Measurements from ENCODE around the gene POLA1.
A peak's percentile ranks its signal among the peaks of the same experiment; 100 is the strongest.
"Not testable (repeated sequence)": the region's sequence is repeated elsewhere in the genome, so short reads cannot be mapped to it uniquely, and the experiment has no call there.

The POLA1 gene

DNA sequence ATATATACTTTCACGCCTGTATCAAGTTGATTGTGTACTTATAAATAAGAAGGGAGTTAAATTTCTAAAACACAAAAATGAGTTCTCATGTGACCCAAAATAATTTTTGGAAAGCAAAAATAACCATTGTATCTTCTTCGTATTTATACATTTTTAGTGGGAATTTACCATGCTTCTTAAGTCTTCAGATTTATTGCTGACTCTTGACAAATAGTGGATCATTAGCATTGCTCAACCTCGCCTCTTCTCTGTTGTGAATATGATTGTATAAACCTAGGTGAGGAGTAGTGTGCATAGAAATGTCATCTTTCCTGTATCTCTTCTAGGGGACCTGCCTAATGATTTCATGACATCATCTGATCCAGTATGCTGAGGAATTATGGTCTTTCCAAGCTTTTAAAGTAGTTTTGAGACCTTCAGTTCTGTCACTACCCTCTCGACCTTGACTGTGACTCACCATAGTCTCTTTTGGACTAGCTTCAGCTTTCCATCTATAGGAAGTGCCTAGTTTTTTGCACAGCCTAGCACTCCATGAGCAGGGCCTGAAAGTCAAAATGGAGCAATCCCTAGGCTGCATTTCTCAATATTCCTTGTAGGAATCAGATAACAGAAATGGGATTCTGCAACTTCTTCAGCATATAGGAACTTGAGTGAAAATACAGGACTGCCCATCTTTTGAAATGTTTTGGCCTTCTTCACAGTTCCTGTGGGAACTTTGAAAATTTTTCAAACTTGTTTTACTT, 164.5 kb downstream of the POLA1 start:
- H3K4me3 ChIP-seq (ENCODE audit: low read length), result no peak overlapping the region
- DNase-seq (ENCODE audit: low read depth, low spot score), result no peak

DNA sequence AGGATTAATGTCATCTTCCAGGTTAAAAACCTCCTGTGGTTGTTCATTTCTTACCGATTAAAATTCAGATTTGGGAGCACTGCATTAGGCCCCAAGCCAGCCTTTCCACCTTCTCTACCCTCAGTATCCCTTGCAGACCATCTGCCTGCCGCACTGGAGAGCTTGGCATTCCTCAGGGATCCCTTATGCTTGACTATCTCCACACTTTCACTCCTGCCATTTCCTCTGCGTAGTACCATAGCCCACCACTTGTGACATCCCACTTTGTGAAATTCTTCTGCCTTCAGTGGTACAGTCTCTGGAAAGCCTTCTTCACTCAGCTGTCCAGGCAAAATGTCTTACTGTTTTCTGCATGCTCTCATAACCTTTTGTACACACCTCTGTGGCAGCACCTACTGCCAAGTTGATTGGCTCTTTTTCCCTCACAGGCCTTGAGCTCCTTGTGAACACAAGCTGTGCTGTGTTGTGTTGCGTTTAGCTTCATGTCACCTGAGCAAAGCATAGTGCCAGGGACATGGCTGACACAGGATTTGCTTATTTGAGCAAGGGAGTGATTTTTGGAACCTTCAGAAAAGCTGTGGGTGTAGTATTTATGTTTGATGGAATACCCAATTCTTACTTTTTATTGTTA, 165.6 kb downstream of the POLA1 start:
- H3K4me3 ChIP-seq (ENCODE audit: low read length), result no peak overlapping the region
- no peak for DNase-seq (ENCODE audit: low read depth, low spot score)

DNA sequence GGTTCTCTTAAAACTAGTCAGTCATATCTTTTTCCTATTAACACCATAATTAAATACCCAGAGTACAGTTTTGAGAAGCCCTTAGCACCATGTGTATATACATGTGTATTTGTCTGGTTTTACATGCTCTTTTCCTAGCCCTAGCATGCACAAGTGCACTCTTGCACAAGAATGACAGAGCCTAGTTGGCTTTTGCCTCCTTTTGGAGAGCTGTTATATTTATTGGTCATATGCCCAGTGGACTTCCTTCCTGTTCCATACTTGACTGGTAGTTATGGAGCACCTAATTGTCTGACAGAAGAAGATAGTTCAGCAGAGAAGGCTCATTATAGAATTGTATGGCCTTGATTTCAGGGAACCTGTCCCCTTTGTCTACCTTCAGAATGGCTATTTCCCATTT, 166.4 kb downstream of the POLA1 start:
- no peak overlapping the region for H3K4me3 ChIP-seq (ENCODE audit: low read length)
- no peak for DNase-seq (ENCODE audit: low read depth, low spot score)

DNA sequence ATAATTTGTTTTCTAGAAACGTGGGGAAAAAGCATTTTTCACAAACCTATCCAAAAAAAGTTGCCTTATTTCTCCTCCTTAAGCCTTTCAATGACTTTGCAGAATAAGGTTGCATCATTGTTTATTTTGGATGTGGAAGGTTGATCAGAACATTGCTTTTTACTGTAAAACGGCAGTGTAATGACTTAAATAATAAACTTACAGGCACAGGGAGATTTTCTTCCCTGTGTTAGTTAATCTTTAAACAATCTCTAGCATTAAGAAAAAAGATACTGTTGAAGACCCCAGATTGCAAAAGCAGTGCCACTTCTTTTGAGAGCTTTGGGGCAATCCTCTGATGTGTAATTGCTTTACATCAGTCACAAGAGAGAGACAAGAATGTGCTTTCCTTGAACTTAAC, 168.6 kb downstream of the POLA1 start:
- no peak for DNase-seq (ENCODE audit: low read depth, low spot score)
- H3K4me3 ChIP-seq (ENCODE audit: low read length), result no peak overlapping the region

GRCh38 chrX:24863779-24864178, 170.1 kb downstream of the POLA1 start:
- not testable (repeated sequence) for DNase-seq (ENCODE audit: low read depth, low spot score); H3K4me3 ChIP-seq (ENCODE audit: low read length)

- H3K4me3 ChIP-seq (ENCODE audit: low read length), result no peak overlapping the region
- no peak for DNase-seq (ENCODE audit: low read depth, low spot score)
Observed at GRCh38 chrX:24870143-24870542, 176.4 kb downstream of the POLA1 start.

DNA sequence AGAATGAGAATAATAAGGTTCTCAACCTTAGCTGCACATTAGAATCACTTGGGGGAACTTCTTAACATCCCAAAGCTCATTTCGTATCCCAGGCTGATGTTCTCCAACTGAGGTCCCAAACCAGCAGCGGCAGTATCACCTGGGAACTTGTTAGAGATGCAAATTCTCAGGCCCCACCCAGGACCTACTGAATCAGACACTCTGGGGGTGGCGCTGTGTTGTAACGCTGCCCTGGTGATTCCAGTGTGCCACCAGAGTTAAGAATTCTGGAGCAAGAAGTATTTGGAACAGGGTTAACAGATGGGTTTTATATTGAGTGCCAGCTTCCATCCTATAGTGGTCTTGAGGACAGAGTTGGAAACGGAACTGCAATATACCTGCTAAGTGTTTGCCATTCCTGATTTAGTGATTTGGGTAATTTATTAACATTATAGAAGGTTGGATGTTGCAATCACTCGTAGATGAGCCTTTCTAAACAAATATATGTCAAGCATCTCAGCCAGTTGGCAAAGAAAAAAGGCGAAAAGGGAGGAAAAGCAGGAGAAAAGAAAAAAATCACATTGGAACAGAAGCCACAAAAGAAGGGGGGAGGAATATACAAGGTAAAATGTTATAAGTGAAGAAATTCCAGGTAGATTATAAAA, 181.0 kb downstream of the POLA1 start:
- H3K4me3 ChIP-seq (ENCODE audit: low read length), result no peak overlapping the region
- DNase-seq (ENCODE audit: low read depth, low spot score), result no peak

- no peak for DNase-seq (ENCODE audit: low read depth, low spot score)
- H3K4me3 ChIP-seq (ENCODE audit: low read length), result no peak overlapping the region
Observed at GRCh38 chrX:24876530-24877287, 183.0 kb downstream of the POLA1 start.

- no peak overlapping the region for H3K4me3 ChIP-seq (ENCODE audit: low read length)
- DNase-seq (ENCODE audit: low read depth, low spot score), result no peak
Observed at GRCh38 chrX:24877288-24877664, 183.6 kb downstream of the POLA1 start.

DNA sequence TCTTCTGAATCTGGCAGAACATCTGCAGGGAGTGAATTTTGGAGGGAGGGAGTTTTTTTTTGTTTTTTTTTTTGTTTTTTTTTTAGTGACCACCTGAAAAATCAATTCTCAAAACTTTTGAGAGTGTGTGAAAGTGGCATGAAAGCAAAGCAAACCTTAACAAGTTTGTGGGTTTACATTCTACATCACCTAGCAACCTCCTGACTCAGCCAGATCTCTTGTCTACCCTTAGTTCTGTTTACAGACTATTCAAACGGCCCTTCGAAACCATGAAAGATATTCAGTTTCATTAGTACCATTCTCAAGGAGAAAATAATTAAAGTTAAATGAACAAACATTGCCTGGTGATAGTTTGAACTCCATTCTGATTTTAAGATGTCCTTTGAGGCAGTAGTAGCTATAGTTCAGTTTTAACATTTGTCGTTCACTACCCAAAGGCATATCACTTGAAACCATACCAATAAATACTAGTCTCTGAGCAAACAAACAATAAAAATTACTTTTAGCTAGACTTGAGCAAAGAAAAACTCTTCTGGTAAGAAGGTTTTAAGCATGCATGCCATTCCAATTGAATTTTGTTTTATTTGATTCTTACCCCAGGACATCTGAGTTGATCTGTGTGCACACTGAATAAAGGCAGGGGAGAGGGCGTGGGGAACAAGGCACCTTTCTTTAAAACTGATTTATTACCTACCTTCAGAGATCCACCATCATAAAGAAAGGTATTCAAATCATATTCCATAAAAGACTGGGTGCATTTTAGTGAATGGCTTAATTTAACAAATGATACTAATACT, 184.3 kb downstream of the POLA1 start:
- H3K4me3 ChIP-seq (ENCODE audit: low read length), result no peak overlapping the region
- DNase-seq (ENCODE audit: low read depth, low spot score), result no peak

GRCh38 chrX:24879679-24880078, 186.0 kb downstream of the POLA1 start:
- H3K4me3 ChIP-seq (ENCODE audit: low read length), result no peak overlapping the region
- DNase-seq (ENCODE audit: low read depth, low spot score), result no peak

GRCh38 chrX:24886916-24887315, 193.2 kb downstream of the POLA1 start:
- DNase-seq (ENCODE audit: low read depth, low spot score), result no peak
- no peak overlapping the region for H3K4me3 ChIP-seq (ENCODE audit: low read length)

DNA sequence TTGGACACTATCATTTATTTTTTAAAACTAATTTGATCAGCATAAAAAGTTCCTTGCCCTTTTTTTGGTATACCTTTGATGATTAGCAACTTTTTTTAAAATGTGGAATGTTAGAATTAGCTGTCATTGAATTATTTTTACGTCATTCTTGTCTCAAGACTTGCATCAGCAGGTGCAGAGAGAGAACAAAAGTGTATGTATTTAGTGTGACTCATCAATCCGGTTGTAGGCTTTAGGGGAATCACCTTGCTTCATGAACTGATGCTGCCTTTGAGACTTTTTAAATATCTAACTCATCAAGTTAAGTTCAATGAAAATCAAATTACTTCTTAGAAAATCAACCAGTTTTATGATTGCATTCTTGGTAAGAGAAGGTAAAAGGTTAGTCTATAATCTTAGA, 197.0 kb downstream of the POLA1 start:
- no peak overlapping the region for H3K4me3 ChIP-seq (ENCODE audit: low read length)
- no peak for DNase-seq (ENCODE audit: low read depth, low spot score)

- no peak for DNase-seq (ENCODE audit: low read depth, low spot score)
- no peak overlapping the region for H3K4me3 ChIP-seq (ENCODE audit: low read length)
Observed at GRCh38 chrX:24899391-24899790, 205.7 kb downstream of the POLA1 start.

- no peak overlapping the region for H3K4me3 ChIP-seq (ENCODE audit: low read length)
- no peak for DNase-seq (ENCODE audit: low read depth, low spot score)
Observed at GRCh38 chrX:24900234-24900633, 206.5 kb downstream of the POLA1 start.

- DNase-seq (ENCODE audit: low read depth, low spot score), result no peak
- H3K4me3 ChIP-seq (ENCODE audit: low read length), result no peak overlapping the region
Observed at GRCh38 chrX:24902806-24903205, 209.1 kb downstream of the POLA1 start.

DNA sequence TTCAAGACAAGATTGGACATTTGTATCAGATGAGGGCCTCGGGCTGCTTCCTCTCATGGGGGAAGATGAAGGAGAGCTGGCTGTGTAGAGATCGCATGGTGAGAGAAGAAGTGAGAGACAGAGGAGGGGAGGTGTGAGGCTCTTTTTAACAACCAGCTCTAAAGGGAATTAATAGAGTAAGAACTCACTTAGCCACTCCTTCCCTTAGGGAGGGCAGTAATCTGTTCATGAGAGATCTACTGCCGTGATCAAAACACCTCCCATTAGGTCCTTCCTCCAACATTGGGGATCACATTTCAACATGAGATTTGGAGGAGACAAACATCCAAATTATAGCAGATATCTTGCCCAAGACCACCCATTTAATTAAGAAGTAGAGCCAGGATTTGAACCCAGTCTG, 225.0 kb downstream of the POLA1 start:
- no peak for DNase-seq (ENCODE audit: low read depth, low spot score)
- H3K4me3 ChIP-seq (ENCODE audit: low read length), result no peak overlapping the region

DNA sequence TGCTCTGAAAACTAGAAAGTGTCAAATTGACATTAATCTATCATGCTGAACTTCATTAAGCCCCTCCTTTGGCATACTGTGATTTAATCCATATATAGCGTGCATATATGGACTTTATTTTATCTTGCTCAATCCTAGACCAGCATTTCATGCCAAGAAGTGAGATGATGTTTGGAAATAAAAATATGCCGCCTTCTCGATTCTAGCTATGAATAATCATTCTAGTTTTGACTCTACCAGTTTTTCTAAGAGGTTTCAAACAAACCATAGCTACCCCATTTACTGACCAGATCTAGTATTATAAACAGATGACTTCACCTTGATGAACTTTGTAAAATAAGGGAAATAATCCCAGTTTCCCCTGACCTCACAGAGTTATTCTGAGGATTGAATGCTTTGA, 227.1 kb downstream of the POLA1 start:
- DNase-seq (ENCODE audit: low read depth, low spot score), result no peak
- no peak overlapping the region for H3K4me3 ChIP-seq (ENCODE audit: low read length)

- no peak overlapping the region for H3K4me3 ChIP-seq (ENCODE audit: low read length)
Observed at GRCh38 chrX:24925430-24925829, 231.7 kb downstream of the POLA1 start.

More at GRCh38 chrX:24925430-24925829, 231.7 kb downstream of the POLA1 start:
- peak; percentile 0 for DNase-seq (ENCODE audit: low read depth, low spot score)

Data from Jurkat, Clone E6-1 (cell line).